Measurements from ENCODE around the gene RUNX2. TPM values are rescaled to one million over a fixed set of nuclear protein-coding genes. Genes with fewer than 3 reads are reported as not detected.
"Not testable (repeated sequence)": the region's sequence is repeated elsewhere in the genome, so short reads cannot be mapped to it uniquely, and the experiment has no call there.

The RUNX2 gene
- total and polyA plus RNA-seq, 9 of the 15 experiments (the other 6 are each of a cell fraction or from before 2014, with no cell fraction given) = 0.29 to 1.00 (median 0.43) TPM

- TF ChIP-seq FOXA1 (IDR thresholded peaks at IDR 0.05; ENCODE audit: borderline replicate concordance) (peak; percentile 69), ZNF79 (CRISPR knock-in tag; IDR thresholded peaks at IDR 0.05; ENCODE audit: low read depth) (peak; percentile 80), NFIC (IDR thresholded peaks at IDR 0.05) (peak; percentile 54), SPI1 (IDR thresholded peaks at IDR 0.05; ENCODE audit: borderline replicate concordance, low read depth, low read length) (peak; percentile 98), CBX3 (IDR thresholded peaks at IDR 0.05; ENCODE audit: borderline replicate concordance in 1 of 2, low read length in 2 of 2) (peak in 1 of 2 experiments; percentile 28; a peak in 1 of 3 replicates), CBFA2T2 (conservative IDR thresholded peaks at IDR 0.05) (peak; percentile 86), JUND (IDR thresholded peaks at IDR 0.05; ENCODE audit: borderline replicate concordance, low read depth, low read length) (peak; percentile 73), FOXK2 (conservative IDR thresholded peaks at IDR 0.05 in 1 of 2, IDR thresholded peaks at IDR 0.05 in 1 of 2; ENCODE audit: low read depth in 2 of 2) (peak; percentile 34 to 43; a peak in 2 of 4 replicates), NFE2 (IDR thresholded peaks at IDR 0.05; ENCODE audit: low read depth) (0 out of 2 replicates have a peak, but pooled peaks have one; percentile 10), ARID3A (IDR thresholded peaks at IDR 0.05; ENCODE audit: borderline replicate concordance, low read depth, low read length) (peak; percentile 53; the same call in 1 of the 2 replicates), SMAD3 (CRISPR knock-in tag; conservative IDR thresholded peaks at IDR 0.05) (peak; percentile 84; the same call in 1 of the 2 replicates), NCOR1 (IDR thresholded peaks at IDR 0.05) (peak; percentile 91), LEF1 (IDR thresholded peaks at IDR 0.05) (peak; percentile 73; the same call in 1 of the 2 replicates), CBFA2T3 (IDR thresholded peaks at IDR 0.05) (peak; percentile 95), ZMIZ1 (IDR thresholded peaks at IDR 0.05; ENCODE audit: low read depth in 2 of 2, low read length in 2 of 2) (peak in 1 of 2 experiments; percentile 75; a peak in 1 of 4 replicates), KDM1A (IDR thresholded peaks at IDR 0.05) (peak; percentile 87 to 90)
- not testable (repeated sequence) for TF ChIP-seq JUND (tag; IDR thresholded peaks at IDR 0.05; ENCODE audit: borderline replicate concordance, low read depth, low read length)
- TF ChIP-seq, protein P1, sequence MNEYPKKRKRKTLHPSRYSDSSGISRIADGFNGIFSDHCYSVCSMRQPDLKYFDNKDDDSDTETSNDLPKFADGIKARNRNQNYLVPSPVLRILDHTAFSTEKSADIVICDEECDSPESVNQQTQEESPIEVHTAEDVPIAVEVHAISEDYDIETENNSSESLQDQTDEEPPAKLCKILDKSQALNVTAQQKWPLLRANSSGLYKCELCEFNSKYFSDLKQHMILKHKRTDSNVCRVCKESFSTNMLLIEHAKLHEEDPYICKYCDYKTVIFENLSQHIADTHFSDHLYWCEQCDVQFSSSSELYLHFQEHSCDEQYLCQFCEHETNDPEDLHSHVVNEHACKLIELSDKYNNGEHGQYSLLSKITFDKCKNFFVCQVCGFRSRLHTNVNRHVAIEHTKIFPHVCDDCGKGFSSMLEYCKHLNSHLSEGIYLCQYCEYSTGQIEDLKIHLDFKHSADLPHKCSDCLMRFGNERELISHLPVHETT (CRISPR knock-in tag; conservative IDR thresholded peaks at IDR 0.05 in 1 of 2, IDR thresholded peaks at IDR 0.05 in 1 of 2) = peak in 1 of 2 experiments; percentile 69; a peak in 1 of 4 replicates
- TF ChIP-seq, protein P2, sequence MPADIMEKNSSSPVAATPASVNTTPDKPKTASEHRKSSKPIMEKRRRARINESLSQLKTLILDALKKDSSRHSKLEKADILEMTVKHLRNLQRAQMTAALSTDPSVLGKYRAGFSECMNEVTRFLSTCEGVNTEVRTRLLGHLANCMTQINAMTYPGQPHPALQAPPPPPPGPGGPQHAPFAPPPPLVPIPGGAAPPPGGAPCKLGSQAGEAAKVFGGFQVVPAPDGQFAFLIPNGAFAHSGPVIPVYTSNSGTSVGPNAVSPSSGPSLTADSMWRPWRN (IDR thresholded peaks at IDR 0.05; ENCODE audit: low read depth) = peak; percentile 84
Measured at GRCh38 chr6:45294065-45294701, 33.9 kb upstream of the RUNX2 start (continued).

Measured in K562 (cell line).